ENCODE measurements around the gene TOM1L2. TPM values are rescaled to one million over a fixed set of nuclear protein-coding genes. Genes with fewer than 3 reads are reported as not detected.
"Not testable (repeated sequence)": the region's sequence is repeated elsewhere in the genome, so short reads cannot be mapped to it uniquely, and the experiment has no call there.

TOM1L2 gene
- total and polyA plus RNA-seq, 5 donors: 176 to 248 (median 213) TPM

- WGBS: 57% methylated on average over 3 of the region's 3 CpGs
- intact Hi-C loops (cut with DNase I): loop anchor here in 2 of 4 donors (5.0 to 10.0 kb wide), 2 partner anchors 53 to 110 kb away; partner anchors contain the start of genes DRC3 (in 1 of the 2) and TOM1L2 (in 1 of the 2)
- Histone ChIP-seq H3K9me3 (ENCODE audit: control insufficient read depth, low read length) (no peaks in the 10 kb centered on the region), H3K27ac (ENCODE audit: low read length) (peak overlapping the region; percentile 90), H3K4me3 (ENCODE audit: low read length) (no peak overlapping the region), H3K27me3 (ENCODE audit: control insufficient read depth, insufficient read depth) (no peaks in the 10 kb centered on the region), H3K4me1 (ENCODE audit: control insufficient read depth, insufficient read depth, low read length) (peaks cover 13% of the 10 kb centered on the region)
- DNase-seq (no peak), ATAC-seq (peak; percentile 7 to 11)
Observed at GRCh38 chr17:17922070-17922614, 50.1 kb downstream of the TOM1L2 start.

- Histone ChIP-seq H3K27me3 (ENCODE audit: control insufficient read depth, insufficient read depth) (no peaks in the 10 kb centered on the region), H3K9me3 (ENCODE audit: control insufficient read depth, low read length) (no peaks in the 10 kb centered on the region), H3K4me3 (ENCODE audit: low read length) (no peak overlapping the region), H3K27ac (ENCODE audit: low read length) (peak overlapping the region; percentile 90), H3K4me1 (ENCODE audit: control insufficient read depth, insufficient read depth, low read length) (peaks cover 11% of the 10 kb centered on the region)
- intact Hi-C loops (cut with DNase I): loop anchor here in 2 of 4 donors (5.0 to 10.0 kb wide), 2 partner anchors 53 to 109 kb away; partner anchors contain the start of genes DRC3 (in 1 of the 2) and TOM1L2 (in 1 of the 2)
- peak; percentile 51 to 62 for ATAC-seq
- peak in 2 of 3 donors; percentile 42 to 71 for DNase-seq
- 38% methylated on average over 10 of the region's 10 CpGs for WGBS
Observed at GRCh38 chr17:17921192-17922069, 50.8 kb downstream of the TOM1L2 start.

- Histone ChIP-seq H3K4me3 (ENCODE audit: low read length) (no peak overlapping the region), H3K9me3 (ENCODE audit: control insufficient read depth, low read length) (no peaks in the 10 kb centered on the region), H3K27ac (ENCODE audit: low read length) (peak overlapping the region; percentile 24), H3K27me3 (ENCODE audit: control insufficient read depth, insufficient read depth) (no peaks in the 10 kb centered on the region), H3K4me1 (ENCODE audit: control insufficient read depth, insufficient read depth, low read length) (peaks cover 12% of the 10 kb centered on the region)
- peak; percentile 69 to 85 (median 83) for DNase-seq
- intact Hi-C loops (cut with DNase I): loop anchor here in 3 of 4 donors (5.0 to 10.0 kb wide), 3 partner anchors 55 to 107 kb away; partner anchors contain the start of genes DRC3 (in 1 of the 3) and TOM1L2 (in 1 of the 3)
- 45% methylated on average over 5 of the region's 5 CpGs for WGBS
- ATAC-seq: peak; percentile 81 to 83
Observed at GRCh38 chr17:17919169-17920107, 52.8 kb downstream of the TOM1L2 start.

- no peak overlapping the region for H3K4me3 ChIP-seq (ENCODE audit: low read length)
Observed at GRCh38 chr17:17917394-17917793, 54.8 kb downstream of the TOM1L2 start.

GRCh38 chr17:17915183-17915582, 57.0 kb downstream of the TOM1L2 start:
- H3K27ac ChIP-seq (ENCODE audit: low read length): no peak overlapping the region
- ATAC-seq (no peak), DNase-seq (no peak)
- H3K27me3 ChIP-seq (ENCODE audit: control insufficient read depth, insufficient read depth): no peaks in the 10 kb centered on the region
- no peaks in the 10 kb centered on the region for H3K9me3 ChIP-seq (ENCODE audit: control insufficient read depth, low read length)
- H3K4me3 ChIP-seq (ENCODE audit: low read length): no peak overlapping the region
- peaks cover 15% of the 10 kb centered on the region for H3K4me1 ChIP-seq (ENCODE audit: control insufficient read depth, insufficient read depth, low read length)
- intact Hi-C loops (cut with DNase I): loop anchor here in 1 of 4 donors (10.0 kb wide), 1 partner anchor 100 kb away; no protein-coding TSS in a partner anchor

More at GRCh38 chr17:17917394-17917793, 54.8 kb downstream of the TOM1L2 start:
- intact Hi-C loops (cut with DNase I): loop anchor here in 1 of 4 donors (10.0 kb wide), 1 partner anchor 103 kb away; no protein-coding TSS in a partner anchor
- ATAC-seq (no peak), DNase-seq (no peak)
- no peaks in the 10 kb centered on the region for H3K9me3 ChIP-seq (ENCODE audit: control insufficient read depth, low read length)
- peaks cover 18% of the 10 kb centered on the region for H3K4me1 ChIP-seq (ENCODE audit: control insufficient read depth, insufficient read depth, low read length)
- H3K27me3 ChIP-seq (ENCODE audit: control insufficient read depth, insufficient read depth): no peaks in the 10 kb centered on the region
- H3K27ac ChIP-seq (ENCODE audit: low read length): no peak overlapping the region

GRCh38 chr17:17913695-17914332, 58.4 kb downstream of the TOM1L2 start:
- Histone ChIP-seq H3K9me3 (ENCODE audit: control insufficient read depth, low read length) (no peaks in the 10 kb centered on the region), H3K27ac (ENCODE audit: low read length) (peak overlapping the region; percentile 25), H3K4me1 (ENCODE audit: control insufficient read depth, insufficient read depth, low read length) (peaks cover 12% of the 10 kb centered on the region), H3K27me3 (ENCODE audit: control insufficient read depth, insufficient read depth) (no peaks in the 10 kb centered on the region), H3K4me3 (ENCODE audit: low read length) (no peak overlapping the region)
- WGBS: 19% methylated on average over 4 of the region's 4 CpGs
- DNase-seq: peak; percentile 66 to 77 (median 76)
- intact Hi-C loops (cut with DNase I): loop anchor here in 1 of 4 donors (10.0 kb wide), 1 partner anchor 99 kb away; no protein-coding TSS in a partner anchor
- ATAC-seq: peak; percentile 89 to 95

GRCh38 chr17:17912336-17912735, 59.9 kb downstream of the TOM1L2 start:
- H3K27me3 ChIP-seq (ENCODE audit: control insufficient read depth, insufficient read depth); H3K4me3 ChIP-seq (ENCODE audit: low read length); H3K27ac ChIP-seq (ENCODE audit: low read length); ATAC-seq; H3K9me3 ChIP-seq (ENCODE audit: control insufficient read depth, low read length): not testable (repeated sequence)
- 98% methylated on average over 20 of the region's 27 CpGs for WGBS
- intact Hi-C loops (cut with DNase I): loop anchor here in 1 of 4 donors (10.0 kb wide), 1 partner anchor 98 kb away; no protein-coding TSS in a partner anchor
- DNase-seq: peak in 1 of 3 donors; percentile 38
- H3K4me1 ChIP-seq (ENCODE audit: control insufficient read depth, insufficient read depth, low read length): peaks cover 11% of the 10 kb centered on the region

GRCh38 chr17:17911001-17911613, 61.1 kb downstream of the TOM1L2 start:
- ATAC-seq: peak; percentile 65 to 73
- H3K27ac ChIP-seq (ENCODE audit: low read length): peak overlapping the region; percentile 47

GRCh38 chr17:17910060-17910459, 62.1 kb downstream of the TOM1L2 start:
- H3K9me3 ChIP-seq (ENCODE audit: control insufficient read depth, low read length): no peaks in the 10 kb centered on the region
- peaks cover 15% of the 10 kb centered on the region for H3K4me1 ChIP-seq (ENCODE audit: control insufficient read depth, insufficient read depth, low read length)
- intact Hi-C loops (cut with DNase I): loop anchor here in 1 of 4 donors (10.0 kb wide), 1 partner anchor 95 kb away; no protein-coding TSS in a partner anchor
- 70% methylated on average over 4 of the region's 4 CpGs for WGBS
- DNase-seq: no peak
- H3K27me3 ChIP-seq (ENCODE audit: control insufficient read depth, insufficient read depth): no peaks in the 10 kb centered on the region
- H3K27ac ChIP-seq (ENCODE audit: low read length): no peak overlapping the region
- no peak overlapping the region for H3K4me3 ChIP-seq (ENCODE audit: low read length)
- no peak for ATAC-seq

More at GRCh38 chr17:17911001-17911613, 61.1 kb downstream of the TOM1L2 start:
- no peak overlapping the region for H3K4me3 ChIP-seq (ENCODE audit: low read length)
- H3K4me1 ChIP-seq (ENCODE audit: control insufficient read depth, insufficient read depth, low read length): peaks cover 15% of the 10 kb centered on the region
- H3K9me3 ChIP-seq (ENCODE audit: control insufficient read depth, low read length): no peaks in the 10 kb centered on the region
- H3K27me3 ChIP-seq (ENCODE audit: control insufficient read depth, insufficient read depth): no peaks in the 10 kb centered on the region
- intact Hi-C loops (cut with DNase I): loop anchor here in 1 of 4 donors (10.0 kb wide), 1 partner anchor 96 kb away; no protein-coding TSS in a partner anchor
- no peak for DNase-seq
- 49% methylated on average over 10 of the region's 10 CpGs for WGBS
